ENCODE data around the gene ADAMTS1.

Gene ADAMTS1

GRCh38 chr21:26845066-26845758 is at the start of gene ADAMTS1:
Gene ADAMTS1 (minus strand): TSS chr21:26845409. CDS start chr21:26844954, 455 bp downstream.
- in situ Hi-C loops (cut with MboI; ENCODE audit: low sequenced_read_pairs) = loop anchor here (25.0 kb wide), 1 partner anchor 867 kb away; no protein-coding TSS in a partner anchor

- in situ Hi-C loops (cut with MboI; ENCODE audit: low sequenced_read_pairs) = no loop called here
Observed at GRCh38 chr21:26892151-26892550, 46.9 kb upstream of the ADAMTS1 start.

- in situ Hi-C loops (cut with MboI; ENCODE audit: low sequenced_read_pairs) = no loop called here
Observed at GRCh38 chr21:26888931-26889330, 43.7 kb upstream of the ADAMTS1 start.

- in situ Hi-C loops (cut with MboI; ENCODE audit: low sequenced_read_pairs) = no loop called here
Observed at GRCh38 chr21:26888256-26888655, 43.0 kb upstream of the ADAMTS1 start.

- in situ Hi-C loops (cut with MboI; ENCODE audit: low sequenced_read_pairs) = no loop called here
Observed at GRCh38 chr21:26887251-26887650, 42.0 kb upstream of the ADAMTS1 start.

- in situ Hi-C loops (cut with MboI; ENCODE audit: low sequenced_read_pairs) = no loop called here
Observed at GRCh38 chr21:26884436-26884835, 39.2 kb upstream of the ADAMTS1 start.

- in situ Hi-C loops (cut with MboI; ENCODE audit: low sequenced_read_pairs) = no loop called here
Observed at GRCh38 chr21:26883768-26884167, 38.6 kb upstream of the ADAMTS1 start.

- in situ Hi-C loops (cut with MboI; ENCODE audit: low sequenced_read_pairs) = no loop called here
Observed at GRCh38 chr21:26881504-26882228, 36.5 kb upstream of the ADAMTS1 start.

- in situ Hi-C loops (cut with MboI; ENCODE audit: low sequenced_read_pairs) = no loop called here
Observed at GRCh38 chr21:26877018-26877417, 31.8 kb upstream of the ADAMTS1 start.

- in situ Hi-C loops (cut with MboI; ENCODE audit: low sequenced_read_pairs) = loop anchor here (25.0 kb wide), 1 partner anchor 1863 kb away; no protein-coding TSS in a partner anchor
Observed at GRCh38 chr21:26874347-26874746, 29.1 kb upstream of the ADAMTS1 start.

- in situ Hi-C loops (cut with MboI; ENCODE audit: low sequenced_read_pairs) = loop anchor here (25.0 kb wide), 1 partner anchor 1871 kb away; no protein-coding TSS in a partner anchor
Observed at GRCh38 chr21:26865857-26866256, 20.6 kb upstream of the ADAMTS1 start.

GRCh38 chr21:26856871-26857350 is 11.7 kb upstream of the ADAMTS1 start:
- in situ Hi-C loops (cut with MboI; ENCODE audit: low sequenced_read_pairs) = loop anchor here (25.0 kb wide), 1 partner anchor 1880 kb away; no protein-coding TSS in a partner anchor

GRCh38 chr21:26854695-26855094 is 9.5 kb upstream of the ADAMTS1 start:
- in situ Hi-C loops (cut with MboI; ENCODE audit: low sequenced_read_pairs) = loop anchor here (25.0 kb wide), 1 partner anchor 1883 kb away; no protein-coding TSS in a partner anchor

GRCh38 chr21:26852423-26852822 is 7.2 kb upstream of the ADAMTS1 start:
- in situ Hi-C loops (cut with MboI; ENCODE audit: low sequenced_read_pairs) = loop anchor here (25.0 kb wide), 1 partner anchor 1885 kb away; no protein-coding TSS in a partner anchor

- in situ Hi-C loops (cut with MboI; ENCODE audit: low sequenced_read_pairs) = loop anchor here (25.0 kb wide), 1 partner anchor 1886 kb away; no protein-coding TSS in a partner anchor
Observed at GRCh38 chr21:26851109-26851944, 6.1 kb upstream of the ADAMTS1 start.

- in situ Hi-C loops (cut with MboI; ENCODE audit: low sequenced_read_pairs) = loop anchor here (25.0 kb wide), 1 partner anchor 1887 kb away; no protein-coding TSS in a partner anchor
Observed at GRCh38 chr21:26850116-26850643, 5.0 kb upstream of the ADAMTS1 start.

- in situ Hi-C loops (cut with MboI; ENCODE audit: low sequenced_read_pairs) = loop anchor here (25.0 kb wide), 2 partner anchors 863 to 1888 kb away; no protein-coding TSS in a partner anchor
Observed at GRCh38 chr21:26849428-26850115, 4.4 kb upstream of the ADAMTS1 start.

GRCh38 chr21:26847921-26848320 is 2.7 kb upstream of the ADAMTS1 start:
- in situ Hi-C loops (cut with MboI; ENCODE audit: low sequenced_read_pairs) = loop anchor here (25.0 kb wide), 1 partner anchor 864 kb away; no protein-coding TSS in a partner anchor

- in situ Hi-C loops (cut with MboI; ENCODE audit: low sequenced_read_pairs) = loop anchor here (25.0 kb wide), 1 partner anchor 865 kb away; no protein-coding TSS in a partner anchor
Observed at GRCh38 chr21:26847002-26847401, 1.8 kb upstream of the ADAMTS1 start.
